Muscle layer of duodenum (tissue), 2 donors: Measurements from ENCODE around the gene NTM.

ENCODE experiments used
- H3K27ac ChIP-seq: one replicate; pipeline ENCODE4 v1.7.0; 2013; ENCODE audit warnings: mild to moderate bottlenecking, low read length
- H3K27me3 ChIP-seq: one replicate; pipeline ENCODE4 v1.7.0; 2013; ENCODE audit warnings: low read depth, mild to moderate bottlenecking, control low read depth, low read length
- H3K36me3 ChIP-seq, 2 donors: one replicate each; pipeline ENCODE4 v1.7.0; 2013; ENCODE audit warnings: low read length in 2 of 2, control low read depth in 1 of 2, mild to moderate bottlenecking in 1 of 2; ENCODE audit not compliant: insufficient read depth in 2 of 2, control insufficient read depth in 1 of 2
- H3K4me1 ChIP-seq, 2 donors: one replicate each; pipeline ENCODE4 v1.7.0; 2013; ENCODE audit warnings: low read length in 2 of 2, mild to moderate bottlenecking in 2 of 2, control low read depth in 1 of 2, moderate library complexity in 1 of 2; ENCODE audit not compliant: insufficient read depth in 2 of 2, control insufficient read depth in 1 of 2
- H3K4me3 ChIP-seq, 2 donors: one replicate each; pipeline ENCODE4 v1.7.0; 2013; ENCODE audit warnings: low read length in 2 of 2, low read depth in 1 of 2, mild to moderate bottlenecking in 1 of 2
- H3K9me3 ChIP-seq, 2 donors: one replicate each; pipeline ENCODE4 v1.7.0; 2013; ENCODE audit warnings: low read length in 2 of 2, control low read depth in 1 of 2, mild to moderate bottlenecking in 1 of 2; ENCODE audit not compliant: control insufficient read depth in 1 of 2
- donor health status: healthy.

NTM gene

DNA sequence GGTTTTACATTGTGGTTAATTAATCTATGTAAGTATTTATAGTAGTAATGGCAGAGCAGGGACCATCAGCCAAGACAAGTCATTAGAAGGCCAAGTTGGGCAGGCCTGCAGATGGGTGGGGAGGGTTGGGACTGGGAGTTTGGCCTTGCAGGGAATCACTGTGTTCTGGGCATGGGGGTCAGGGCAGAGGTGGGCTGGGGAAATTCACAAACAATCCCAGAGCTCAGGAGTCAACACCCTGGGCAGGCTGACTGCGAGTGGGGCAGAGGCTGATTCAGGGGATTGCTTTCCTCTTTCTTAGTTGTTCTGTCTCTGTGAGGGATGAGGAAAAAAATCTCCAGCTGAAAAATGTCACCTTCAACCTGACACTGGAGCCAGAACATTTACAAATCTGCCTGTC is 322.5 kb downstream of the NTM start:
- Histone ChIP-seq H3K9me3 (no peaks in the 10 kb centered on the region), H3K4me1 (peaks cover 0 to 13% of the 10 kb centered on the region in 2 donors), H3K4me3 (no peak overlapping the region), H3K36me3 (no peaks in the 10 kb centered on the region), H3K27me3 (no peaks in the 10 kb centered on the region), H3K27ac (no peak overlapping the region)

DNA sequence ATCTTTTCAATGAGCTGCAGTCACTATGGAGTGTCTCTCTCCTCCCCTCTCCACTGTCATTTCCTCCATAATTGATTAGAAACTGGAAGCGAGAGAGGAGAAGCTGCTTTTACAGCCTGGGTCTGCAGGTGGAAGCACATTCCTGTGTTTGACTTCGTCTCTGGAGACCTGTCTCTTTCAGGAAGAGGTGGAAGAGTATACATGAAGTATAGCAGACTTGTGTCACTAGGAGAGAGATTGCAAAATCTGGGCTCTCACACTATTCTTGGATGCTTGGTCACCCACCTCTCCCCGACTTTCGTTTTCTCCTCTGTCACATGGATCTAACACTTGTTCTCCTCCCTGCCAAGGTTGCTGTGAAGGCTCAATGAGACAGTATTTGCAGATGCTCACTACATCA is 323.3 kb downstream of the NTM start:
- Histone ChIP-seq H3K27me3 (no peaks in the 10 kb centered on the region), H3K27ac (no peak overlapping the region), H3K4me3 (no peak overlapping the region), H3K4me1 (peaks cover 0 to 6% of the 10 kb centered on the region in 2 donors), H3K36me3 (no peaks in the 10 kb centered on the region), H3K9me3 (no peaks in the 10 kb centered on the region)

GRCh38 chr11:131694526-131695424 is 324.4 kb downstream of the NTM start:
- H3K9me3 ChIP-seq, result no peaks in the 10 kb centered on the region
- H3K36me3 ChIP-seq, result no peaks in the 10 kb centered on the region
- H3K4me3 ChIP-seq, result peak overlapping the region in 1 of 2 donors; percentile 43
- H3K27ac ChIP-seq, result no peak overlapping the region
- H3K27me3 ChIP-seq, result no peaks in the 10 kb centered on the region
- peaks cover 0 to 6% of the 10 kb centered on the region in 2 donors for H3K4me1 ChIP-seq

DNA sequence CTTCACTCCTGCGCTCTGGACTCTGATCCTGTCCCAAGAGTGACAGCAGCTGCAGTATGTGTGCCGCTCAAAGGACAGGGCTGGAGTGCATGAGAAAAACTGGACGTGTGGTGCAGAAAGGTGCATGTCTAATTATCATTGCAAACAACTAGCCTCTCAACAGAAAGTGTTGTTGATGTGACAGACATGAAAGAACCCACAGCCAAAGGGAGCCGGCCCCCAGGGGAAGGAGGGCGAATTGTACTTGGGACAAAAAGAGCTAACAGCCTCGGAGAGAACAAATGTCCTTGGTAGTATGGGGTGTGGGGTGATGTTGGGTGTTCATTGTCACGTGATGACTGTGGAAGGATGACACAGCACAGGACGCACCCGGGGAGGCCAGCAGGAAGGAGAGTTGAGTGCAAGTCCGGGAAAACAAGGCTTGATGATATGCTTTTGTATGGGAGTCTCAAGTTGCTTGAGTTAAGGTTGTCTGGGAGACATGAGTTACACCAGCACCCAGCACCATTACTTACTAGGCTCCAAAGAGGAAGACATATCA is 325.5 kb downstream of the NTM start:
- no peaks in the 10 kb centered on the region for H3K36me3 ChIP-seq
- H3K4me1 ChIP-seq, result peaks cover 0 to 6% of the 10 kb centered on the region in 2 donors
- no peaks in the 10 kb centered on the region for H3K9me3 ChIP-seq
- no peak overlapping the region for H3K27ac ChIP-seq
- H3K27me3 ChIP-seq, result no peaks in the 10 kb centered on the region
- H3K4me3 ChIP-seq, result no peak overlapping the region

- no peaks in the 10 kb centered on the region for H3K9me3 ChIP-seq
These were observed 326.3 kb downstream of the NTM start for GRCh38 chr11:131696690-131697089.

GRCh38 chr11:131703311-131703710 is 332.9 kb downstream of the NTM start:
- Histone ChIP-seq H3K9me3 (peaks cover 0 to 12% of the 10 kb centered on the region in 2 donors), H3K27me3 (no peaks in the 10 kb centered on the region), H3K4me3 (no peak overlapping the region), H3K36me3 (no peaks in the 10 kb centered on the region), H3K4me1 (no peaks in the 10 kb centered on the region), H3K27ac (no peak overlapping the region)

More at GRCh38 chr11:131696690-131697089, 326.3 kb downstream of the NTM start:
- no peak overlapping the region for H3K27ac ChIP-seq
- no peaks in the 10 kb centered on the region for H3K27me3 ChIP-seq
- no peaks in the 10 kb centered on the region for H3K36me3 ChIP-seq
- H3K4me3 ChIP-seq, result no peak overlapping the region
- peaks cover 0 to 6% of the 10 kb centered on the region in 2 donors for H3K4me1 ChIP-seq

DNA sequence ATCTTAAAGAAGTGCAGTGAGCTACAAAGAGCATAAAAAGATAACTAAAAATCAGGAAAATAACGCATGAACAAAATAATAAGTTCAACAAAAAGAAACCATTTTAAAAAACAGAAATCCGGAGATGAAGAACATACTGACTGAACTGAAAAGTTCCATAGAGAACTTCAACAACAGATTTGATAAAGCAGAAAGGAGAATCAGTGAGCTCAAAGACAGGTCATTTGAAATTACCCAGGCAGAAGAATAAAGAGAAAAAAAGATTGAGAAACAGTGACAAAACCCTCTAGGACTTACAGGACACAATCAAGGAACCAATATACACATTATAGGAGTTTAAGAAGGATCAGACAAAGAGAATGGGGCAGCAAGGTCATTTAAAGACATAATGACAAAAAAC is 334.3 kb downstream of the NTM start:
- Histone ChIP-seq H3K27ac (no peak overlapping the region), H3K36me3 (no peaks in the 10 kb centered on the region), H3K4me1 (no peaks in the 10 kb centered on the region), H3K27me3 (no peaks in the 10 kb centered on the region), H3K9me3 (peaks cover 0 to 12% of the 10 kb centered on the region in 2 donors), H3K4me3 (no peak overlapping the region)

- Histone ChIP-seq H3K4me1 (no peaks in the 10 kb centered on the region), H3K36me3 (no peaks in the 10 kb centered on the region), H3K4me3 (no peak overlapping the region), H3K9me3 (peaks cover 0 to 10% of the 10 kb centered on the region in 2 donors), H3K27me3 (no peaks in the 10 kb centered on the region), H3K27ac (no peak overlapping the region)
These were observed 340.1 kb downstream of the NTM start for GRCh38 chr11:131710511-131710910.

DNA sequence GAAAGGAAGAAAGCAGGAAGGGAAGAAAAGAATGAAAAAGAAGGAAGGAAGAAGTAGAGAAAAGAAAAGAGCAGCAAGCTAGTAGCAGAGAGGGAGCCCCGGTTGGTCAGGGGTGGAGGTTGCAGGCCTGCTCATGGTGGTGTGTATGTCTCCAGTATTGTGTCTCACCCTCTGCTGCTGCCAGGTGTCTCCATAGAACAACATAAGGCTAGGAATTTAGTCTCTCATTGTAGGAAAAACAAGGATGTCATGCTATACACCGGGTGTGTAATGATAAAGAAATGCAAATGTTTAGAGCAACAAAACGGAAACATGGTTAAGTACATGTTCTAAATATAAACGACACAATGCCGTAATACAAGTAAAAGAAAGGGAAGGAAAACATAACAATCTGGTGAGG is 342.5 kb downstream of the NTM start:
- no peak overlapping the region for H3K4me3 ChIP-seq
- peaks cover 0 to 7% of the 10 kb centered on the region in 2 donors for H3K9me3 ChIP-seq
- H3K4me1 ChIP-seq, result no peaks in the 10 kb centered on the region
- H3K27me3 ChIP-seq, result no peaks in the 10 kb centered on the region
- H3K36me3 ChIP-seq, result no peaks in the 10 kb centered on the region
- no peak overlapping the region for H3K27ac ChIP-seq

GRCh38 chr11:131713529-131714134 is 343.2 kb downstream of the NTM start:
- H3K27ac ChIP-seq, result no peak overlapping the region
- no peaks in the 10 kb centered on the region for H3K27me3 ChIP-seq
- no peak overlapping the region for H3K4me3 ChIP-seq
- no peaks in the 10 kb centered on the region for H3K4me1 ChIP-seq
- no peaks in the 10 kb centered on the region for H3K36me3 ChIP-seq
- H3K9me3 ChIP-seq, result peaks cover 0 to 7% of the 10 kb centered on the region in 2 donors

- no peaks in the 10 kb centered on the region for H3K4me1 ChIP-seq
- H3K36me3 ChIP-seq, result no peaks in the 10 kb centered on the region
- H3K27ac ChIP-seq, result no peak overlapping the region
- H3K9me3 ChIP-seq, result peaks cover 0 to 1% of the 10 kb centered on the region in 2 donors
- H3K4me3 ChIP-seq, result no peak overlapping the region
- H3K27me3 ChIP-seq, result no peaks in the 10 kb centered on the region
These were observed 347.2 kb downstream of the NTM start for GRCh38 chr11:131717616-131718015.
